Stimulated activated CD8-positive, alpha-beta memory T cell treated with anti-CD3 and anti-CD28 coated beads, Interleukin-4, amount 100 ng/mL, for 1 hour (primary cell): ENCODE measurements around the gene CACNA1G.
A peak's percentile ranks its signal among the peaks of the same experiment; 100 is the strongest.

ENCODE experiments used
- DNase-seq, 2 donors: peaks; one replicate each; pipeline ENCODE4 v3.0.0-alpha.2; 2020; ENCODE audit warnings: low read depth in 2 of 2, low spot score in 1 of 2

The CACNA1G gene

DNA sequence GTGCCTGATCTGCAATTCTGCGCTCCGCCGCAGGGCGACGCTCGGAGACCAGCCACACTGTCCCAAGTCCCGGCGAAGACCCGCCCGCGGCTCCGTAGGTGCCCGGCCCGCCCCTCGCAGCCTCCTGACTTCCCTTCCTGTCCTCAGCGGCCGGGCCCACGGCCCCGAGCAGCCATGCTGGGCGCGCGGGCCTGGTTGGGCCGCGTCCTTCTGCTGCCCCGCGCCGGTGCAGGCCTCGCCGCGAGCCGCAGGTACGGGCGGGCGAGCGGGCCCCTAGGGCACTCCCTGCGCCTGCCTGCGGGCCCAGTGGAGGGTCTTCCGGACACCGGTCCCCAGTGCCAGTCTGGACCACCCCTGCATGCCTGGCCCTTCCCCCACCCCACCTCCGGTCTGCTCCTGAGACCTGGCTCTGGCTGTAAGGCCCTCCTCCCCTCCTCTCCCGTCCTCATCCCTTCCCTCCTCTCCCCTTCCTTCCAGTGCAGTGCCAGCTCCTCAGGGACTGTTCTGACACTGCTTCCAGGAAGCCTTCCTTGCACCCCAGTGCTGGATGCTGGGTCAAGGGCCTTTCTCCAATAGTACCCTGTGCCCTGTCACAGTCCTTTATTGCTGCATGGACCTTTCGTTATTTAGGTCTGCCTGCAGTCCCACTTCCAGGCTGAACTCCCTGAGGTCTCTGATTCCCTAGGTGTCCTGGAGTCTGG is 13.3 kb upstream of the CACNA1G start, which contains the start of gene SPATA20:
Gene SPATA20, plus strand, starts transcription at position 140 of the 701 bp plus-strand sequence. Its CDS starts 35 bp downstream, at position 175.
- peak; percentile 53 to 70 for DNase-seq

DNA sequence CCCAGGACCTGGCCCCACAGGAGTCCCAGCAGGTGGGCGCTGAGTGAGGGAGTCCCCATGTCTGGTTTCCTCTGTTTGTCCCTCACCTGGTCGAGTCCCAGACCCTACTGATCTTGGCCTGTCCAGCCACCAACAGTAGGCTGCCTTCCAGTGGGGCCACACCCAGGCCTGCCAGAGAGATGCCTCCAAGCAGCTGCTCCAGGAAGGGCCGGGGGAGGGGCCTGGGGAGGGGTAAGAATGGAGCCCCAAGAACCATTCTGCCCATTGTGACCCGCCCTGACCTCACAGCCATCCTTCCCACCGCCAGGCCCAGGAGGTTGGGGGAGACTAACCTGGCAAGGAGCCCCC is 12.8 kb upstream of the CACNA1G start:
- no peak for DNase-seq

DNA sequence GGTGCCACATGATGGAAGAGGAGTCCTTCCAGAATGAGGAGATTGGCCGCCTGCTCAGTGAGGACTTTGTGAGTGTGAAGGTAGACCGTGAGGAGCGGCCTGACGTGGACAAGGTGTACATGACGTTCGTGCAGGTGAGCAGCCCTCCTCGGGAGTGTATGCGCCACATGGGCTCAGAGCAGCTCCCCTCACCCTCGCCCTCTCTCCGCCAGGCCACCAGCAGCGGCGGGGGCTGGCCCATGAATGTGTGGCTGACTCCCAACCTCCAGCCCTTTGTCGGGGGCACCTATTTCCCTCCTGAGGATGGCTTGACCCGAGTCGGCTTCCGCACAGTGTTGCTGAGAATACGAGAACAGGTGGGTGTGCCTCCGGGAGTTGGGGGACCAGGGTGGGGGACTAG is 11.7 kb upstream of the CACNA1G start:
- no peak for DNase-seq

DNA sequence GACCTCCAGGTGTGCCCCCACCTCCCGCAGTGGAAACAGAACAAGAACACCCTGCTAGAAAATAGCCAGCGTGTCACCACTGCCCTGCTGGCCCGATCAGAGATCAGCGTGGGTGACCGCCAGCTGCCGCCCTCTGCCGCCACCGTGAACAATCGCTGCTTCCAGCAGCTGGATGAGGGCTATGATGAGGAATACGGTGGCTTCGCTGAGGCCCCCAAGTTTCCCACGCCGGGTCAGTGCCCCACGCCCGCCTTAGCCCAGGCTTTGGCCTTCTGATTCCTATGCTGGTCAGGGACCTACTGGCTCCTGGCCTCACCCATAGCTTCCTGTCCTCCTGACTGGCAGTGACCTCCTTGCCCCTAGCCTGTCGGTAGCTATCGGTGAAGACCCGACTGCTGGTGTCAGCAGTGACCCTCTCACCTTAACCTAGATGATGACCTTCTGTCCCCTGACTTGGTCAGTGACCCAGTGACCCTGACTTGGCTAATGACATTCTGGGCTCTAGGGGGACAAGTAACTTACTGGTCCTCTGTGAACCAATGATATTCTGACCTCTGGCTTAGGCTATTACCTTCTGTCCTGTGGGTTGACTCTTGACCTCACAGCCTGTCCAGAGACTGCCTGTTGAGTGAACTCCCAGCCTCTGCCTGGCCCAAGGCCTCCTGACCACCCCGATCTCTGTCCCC is 11.1 kb upstream of the CACNA1G start:
- no peak for DNase-seq

DNA sequence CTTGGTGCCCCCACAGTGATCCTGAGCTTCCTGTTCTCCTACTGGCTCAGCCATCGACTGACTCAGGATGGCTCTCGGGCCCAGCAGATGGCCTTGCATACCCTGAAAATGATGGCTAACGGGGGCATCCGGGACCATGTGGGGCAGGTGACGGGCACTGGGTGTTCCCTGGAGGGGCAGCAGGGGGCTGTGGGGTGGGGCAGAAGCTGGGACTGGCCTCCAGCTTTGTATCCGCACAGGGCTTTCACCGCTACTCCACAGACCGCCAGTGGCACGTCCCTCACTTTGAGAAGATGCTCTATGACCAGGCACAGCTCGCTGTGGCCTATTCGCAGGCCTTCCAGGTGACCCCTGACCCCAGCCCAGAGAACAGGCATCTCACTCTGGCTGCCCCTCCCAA is 10.5 kb upstream of the CACNA1G start:
- DNase-seq: no peak

DNA sequence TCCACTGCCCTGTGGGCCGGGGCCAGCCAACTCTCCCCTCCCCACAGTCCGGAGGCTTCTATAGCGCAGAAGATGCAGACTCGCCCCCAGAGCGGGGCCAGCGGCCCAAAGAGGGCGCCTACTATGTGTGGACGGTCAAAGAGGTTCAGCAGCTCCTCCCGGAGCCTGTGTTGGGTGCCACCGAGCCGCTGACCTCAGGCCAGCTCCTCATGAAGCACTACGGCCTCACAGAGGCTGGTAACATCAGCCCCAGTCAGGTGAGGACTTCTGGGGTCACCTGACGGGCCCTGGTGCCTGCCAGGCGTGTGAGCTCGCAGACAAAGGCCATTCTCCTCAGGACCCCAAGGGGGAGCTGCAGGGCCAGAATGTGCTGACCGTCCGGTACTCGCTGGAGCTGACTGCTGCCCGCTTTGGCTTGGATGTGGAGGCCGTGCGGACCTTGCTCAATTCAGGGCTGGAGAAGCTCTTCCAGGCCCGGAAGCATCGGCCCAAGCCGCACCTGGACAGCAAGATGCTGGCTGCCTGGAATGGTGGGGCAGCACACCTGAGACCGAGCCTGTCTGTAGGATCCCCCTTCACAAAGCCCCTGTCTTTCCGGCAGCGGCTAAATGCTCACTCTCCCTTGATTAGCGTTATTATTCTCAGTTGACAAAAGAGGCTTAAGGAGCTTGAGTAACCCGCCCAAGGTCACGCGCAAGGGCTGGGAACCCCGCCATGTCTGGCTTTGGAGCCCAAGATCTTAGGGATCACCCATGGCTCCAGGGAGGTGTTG is 9.7 kb upstream of the CACNA1G start:
- DNase-seq: no peak

DNA sequence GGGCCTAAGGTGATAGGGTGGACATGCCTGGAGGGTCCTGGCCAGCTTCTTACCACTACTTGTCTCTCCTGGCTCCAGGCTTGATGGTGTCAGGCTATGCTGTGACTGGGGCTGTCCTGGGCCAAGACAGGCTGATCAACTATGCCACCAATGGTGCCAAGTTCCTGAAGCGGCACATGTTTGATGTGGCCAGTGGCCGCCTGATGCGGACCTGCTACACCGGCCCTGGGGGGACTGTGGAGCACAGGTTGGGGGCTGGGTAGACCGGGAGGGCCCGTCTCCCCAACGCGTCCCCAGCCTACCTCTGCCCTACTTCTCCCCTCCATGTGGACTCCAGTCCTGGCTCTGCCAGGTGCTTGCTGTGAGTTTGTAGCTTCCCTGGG is 9.1 kb upstream of the CACNA1G start:
- no peak for DNase-seq

DNA sequence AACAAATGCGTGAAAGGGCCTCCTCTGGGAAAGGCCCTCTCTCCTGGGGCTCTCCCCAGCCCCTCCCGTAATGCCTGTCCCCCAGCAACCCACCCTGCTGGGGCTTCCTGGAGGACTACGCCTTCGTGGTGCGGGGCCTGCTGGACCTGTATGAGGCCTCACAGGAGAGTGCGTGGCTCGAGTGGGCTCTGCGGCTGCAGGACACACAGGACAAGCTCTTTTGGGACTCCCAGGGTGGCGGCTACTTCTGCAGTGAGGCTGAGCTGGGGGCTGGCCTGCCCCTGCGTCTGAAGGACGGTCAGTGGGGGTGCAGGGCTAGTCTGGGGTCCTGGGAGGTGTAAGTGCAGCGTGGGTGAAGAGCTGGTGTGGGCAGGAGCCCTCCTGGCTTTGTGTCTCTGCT is 8.6 kb upstream of the CACNA1G start:
- DNase-seq: no peak

DNA sequence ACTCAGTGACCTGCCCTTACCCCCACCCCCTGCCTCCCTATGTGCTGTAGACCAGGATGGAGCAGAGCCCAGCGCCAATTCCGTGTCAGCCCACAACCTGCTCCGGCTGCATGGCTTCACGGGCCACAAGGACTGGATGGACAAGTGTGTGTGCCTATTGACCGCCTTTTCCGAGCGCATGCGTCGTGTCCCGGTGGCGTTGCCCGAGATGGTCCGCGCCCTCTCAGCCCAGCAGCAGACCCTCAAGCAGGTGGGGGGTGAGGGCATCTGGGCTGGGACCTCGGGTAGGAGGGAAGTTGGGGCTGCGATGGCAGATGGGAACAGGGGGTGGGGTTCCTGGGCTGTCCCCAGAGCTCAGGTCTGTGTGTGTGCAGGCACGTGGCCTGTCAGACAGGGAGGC is 6.3 kb upstream of the CACNA1G start:
- DNase-seq: no peak

DNA sequence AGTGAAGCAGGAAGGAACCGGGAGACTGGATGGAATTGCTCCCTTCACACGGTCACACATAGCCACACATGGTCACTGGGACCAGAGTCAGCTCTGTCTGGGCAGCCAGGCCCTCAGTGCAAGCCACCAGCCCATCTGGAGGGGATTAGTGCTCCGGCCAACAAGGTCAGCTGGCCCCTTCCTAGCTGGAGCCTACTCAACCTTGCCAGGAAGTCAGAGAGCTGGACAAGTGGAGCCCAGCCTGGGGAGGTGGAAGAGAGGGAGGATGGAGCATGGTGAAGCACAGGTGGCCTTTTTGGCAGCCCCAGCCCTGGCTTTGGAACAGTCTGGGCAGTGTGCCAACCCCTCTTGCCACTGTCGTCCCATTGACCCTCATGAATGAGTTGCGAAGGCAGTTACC is 3.7 kb upstream of the CACNA1G start:
- DNase-seq: no peak

DNA sequence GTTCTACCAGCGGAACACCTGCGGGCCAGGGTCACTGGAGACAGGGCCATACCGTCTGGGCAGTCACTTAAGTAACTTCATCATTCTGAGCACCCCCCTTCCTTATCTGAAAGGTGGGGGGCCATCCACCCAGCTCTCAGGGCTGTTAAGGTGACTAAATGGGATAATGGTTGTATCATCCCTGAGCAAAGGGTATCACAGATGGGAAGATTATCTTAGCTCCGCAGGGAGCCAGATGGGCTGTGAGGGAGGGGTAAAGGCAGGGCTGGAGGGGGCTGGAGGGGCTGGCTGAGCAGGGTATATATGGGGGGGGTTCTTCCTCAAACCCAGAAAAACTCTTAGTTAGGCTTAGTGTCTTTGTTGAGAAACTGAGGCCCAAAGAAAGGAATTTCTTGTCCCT is 2.9 kb upstream of the CACNA1G start:
- no peak for DNase-seq

DNA sequence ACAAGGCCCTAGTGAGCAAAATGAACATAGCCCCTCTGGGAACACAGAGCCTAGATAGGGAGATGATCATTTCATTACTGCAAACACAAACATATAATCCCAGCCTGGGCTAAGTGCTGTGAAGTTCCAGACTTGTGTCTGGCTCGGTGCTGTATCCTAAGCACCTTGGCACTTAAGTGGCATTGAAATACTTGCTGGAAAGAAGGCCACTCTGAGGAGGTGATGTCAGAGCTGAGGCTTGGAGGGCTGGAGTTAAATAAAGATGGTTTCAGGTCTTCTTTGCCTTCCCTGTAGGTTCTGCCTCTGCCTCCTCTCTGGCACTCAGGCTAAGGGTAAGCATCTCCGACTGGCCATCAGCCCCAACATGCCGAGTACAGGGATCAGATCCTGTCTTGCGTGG is 2.4 kb upstream of the CACNA1G start:
- DNase-seq: no peak

DNA sequence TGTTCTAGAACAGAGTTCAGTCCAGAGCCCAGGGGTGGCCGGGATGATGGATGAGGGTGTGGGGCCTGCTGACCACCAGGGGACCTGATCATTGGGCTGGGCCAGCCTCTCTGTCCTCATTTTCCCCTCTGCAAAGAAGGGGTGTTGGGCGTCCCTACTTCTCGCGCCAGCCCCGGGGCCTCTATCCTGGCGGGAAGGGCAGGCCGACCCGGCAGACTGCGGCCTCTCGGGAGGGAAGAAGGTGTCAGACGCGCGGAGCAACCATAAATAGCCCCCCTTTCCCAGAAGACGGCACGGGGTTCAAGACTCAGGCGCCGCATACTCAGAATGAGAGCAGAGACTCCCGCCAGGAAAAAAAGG is 2.0 kb upstream of the CACNA1G start:
- no peak for DNase-seq

DNA sequence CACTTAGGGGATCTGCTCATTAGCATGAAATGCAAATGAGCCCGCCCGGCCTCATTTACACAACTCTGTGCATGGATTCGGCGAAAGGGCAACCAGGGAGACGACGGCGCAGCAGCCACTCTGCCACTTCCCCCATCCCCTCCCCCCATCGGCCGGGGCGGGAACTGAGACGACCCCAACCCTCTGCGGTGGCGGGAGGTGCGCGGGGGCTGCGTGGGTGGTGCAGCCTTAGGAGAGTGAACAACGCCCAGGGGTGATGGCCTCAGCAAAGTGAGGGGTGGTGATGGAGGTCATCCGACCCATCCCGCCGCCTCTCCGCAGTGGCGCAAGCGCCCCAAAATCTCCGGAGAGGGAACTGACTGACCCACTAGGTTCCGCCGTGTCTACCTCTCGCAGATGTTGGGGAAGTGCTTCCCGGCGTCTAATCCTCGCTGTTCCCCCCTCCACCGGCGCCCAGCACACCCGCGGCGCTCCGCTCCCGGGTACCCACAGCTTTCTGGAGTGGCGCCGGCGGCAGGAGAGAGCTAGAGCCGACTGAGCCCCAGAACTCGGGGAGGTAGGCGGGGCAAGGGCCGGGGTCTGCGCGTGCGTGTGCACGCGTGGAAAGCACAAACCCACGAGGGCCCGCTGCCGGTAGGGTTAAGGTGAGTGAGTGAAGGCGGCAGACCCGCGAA is 1.4 kb upstream of the CACNA1G start:
- DNase-seq: no peak

DNA sequence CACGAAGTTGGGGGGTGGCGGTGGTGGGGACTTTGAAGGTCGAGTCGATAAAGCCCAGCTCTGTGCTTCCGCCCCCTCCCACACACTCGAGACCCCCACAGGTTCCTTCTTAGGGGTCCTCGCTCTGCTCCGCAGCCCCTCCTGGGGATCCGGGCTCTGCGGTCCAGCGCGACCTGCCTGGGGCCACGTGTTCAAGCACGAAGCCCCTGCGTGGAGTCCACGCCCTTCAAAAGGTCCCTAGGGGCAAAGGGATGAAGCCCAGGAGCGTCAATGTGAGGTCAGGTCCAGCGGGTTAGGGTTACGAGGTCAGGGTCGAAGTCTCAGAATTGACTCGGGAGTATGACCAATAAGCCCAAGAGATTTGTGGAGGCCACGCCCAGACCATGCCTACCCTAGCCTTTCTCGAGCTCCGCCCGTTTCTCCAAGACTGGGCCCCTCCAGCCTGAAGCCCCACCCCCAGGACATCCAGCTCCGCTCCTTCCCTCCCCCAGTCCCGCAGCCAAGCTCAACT is 786 bp upstream of the CACNA1G start:
- DNase-seq: no peak

DNA sequence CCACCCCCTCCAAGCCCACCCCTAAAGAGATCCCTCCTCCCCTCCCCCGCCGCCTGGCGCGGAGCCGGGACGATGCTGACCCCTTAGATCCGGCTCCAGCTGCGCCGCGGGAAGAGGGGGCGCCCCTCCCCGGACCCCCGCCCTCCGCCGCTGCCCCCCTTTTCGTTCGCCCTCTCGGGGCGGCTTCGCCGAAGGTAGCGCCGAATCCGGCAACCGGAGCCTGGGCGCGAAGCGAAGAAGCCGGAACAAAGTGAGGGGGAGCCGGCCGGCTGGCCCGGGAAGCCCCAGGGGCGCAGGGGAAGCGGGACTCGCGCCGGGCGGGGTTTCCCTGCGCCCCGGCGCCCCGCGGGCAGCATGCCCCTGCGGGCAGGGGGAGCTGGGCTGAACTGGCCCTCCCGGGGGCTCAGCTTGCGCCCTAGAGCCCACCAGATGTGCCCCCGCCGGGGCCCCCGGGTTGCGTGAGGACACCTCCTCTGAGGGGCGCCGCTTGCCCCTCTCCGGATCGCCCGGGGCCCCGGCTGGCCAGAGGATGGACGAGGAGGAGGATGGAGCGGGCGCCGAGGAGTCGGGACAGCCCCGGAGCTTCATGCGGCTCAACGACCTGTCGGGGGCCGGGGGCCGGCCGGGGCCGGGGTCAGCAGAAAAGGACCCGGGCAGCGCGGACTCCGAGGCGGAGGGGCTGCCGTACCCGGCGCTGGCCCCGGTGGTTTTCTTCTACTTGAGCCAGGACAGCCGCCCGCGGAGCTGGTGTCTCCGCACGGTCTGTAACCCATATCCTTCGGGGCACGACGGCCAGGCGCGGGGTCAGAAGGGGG is 623 bp downstream of the CACNA1G start:
- no peak for DNase-seq

DNA sequence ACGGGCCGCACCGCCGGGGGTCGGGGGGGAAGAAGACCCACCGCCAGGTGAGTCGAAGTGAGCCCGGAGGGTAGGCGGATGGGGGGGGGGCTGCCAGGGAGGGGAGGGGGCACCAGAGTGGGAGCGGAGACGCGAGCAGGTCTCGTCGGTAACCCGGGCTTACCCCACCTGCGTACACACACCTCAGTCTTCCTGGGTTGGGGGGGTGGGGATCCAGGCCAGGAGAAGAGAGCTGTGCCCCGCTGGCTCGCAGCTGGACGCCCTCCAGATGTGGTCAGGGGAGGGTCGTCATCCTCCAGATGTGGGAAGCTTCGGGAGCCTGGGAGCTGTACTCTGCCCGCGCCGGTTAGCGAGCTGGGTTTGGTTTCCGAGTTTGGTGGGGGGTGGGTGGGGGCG is 1.2 kb downstream of the CACNA1G start:
- no peak for DNase-seq

DNA sequence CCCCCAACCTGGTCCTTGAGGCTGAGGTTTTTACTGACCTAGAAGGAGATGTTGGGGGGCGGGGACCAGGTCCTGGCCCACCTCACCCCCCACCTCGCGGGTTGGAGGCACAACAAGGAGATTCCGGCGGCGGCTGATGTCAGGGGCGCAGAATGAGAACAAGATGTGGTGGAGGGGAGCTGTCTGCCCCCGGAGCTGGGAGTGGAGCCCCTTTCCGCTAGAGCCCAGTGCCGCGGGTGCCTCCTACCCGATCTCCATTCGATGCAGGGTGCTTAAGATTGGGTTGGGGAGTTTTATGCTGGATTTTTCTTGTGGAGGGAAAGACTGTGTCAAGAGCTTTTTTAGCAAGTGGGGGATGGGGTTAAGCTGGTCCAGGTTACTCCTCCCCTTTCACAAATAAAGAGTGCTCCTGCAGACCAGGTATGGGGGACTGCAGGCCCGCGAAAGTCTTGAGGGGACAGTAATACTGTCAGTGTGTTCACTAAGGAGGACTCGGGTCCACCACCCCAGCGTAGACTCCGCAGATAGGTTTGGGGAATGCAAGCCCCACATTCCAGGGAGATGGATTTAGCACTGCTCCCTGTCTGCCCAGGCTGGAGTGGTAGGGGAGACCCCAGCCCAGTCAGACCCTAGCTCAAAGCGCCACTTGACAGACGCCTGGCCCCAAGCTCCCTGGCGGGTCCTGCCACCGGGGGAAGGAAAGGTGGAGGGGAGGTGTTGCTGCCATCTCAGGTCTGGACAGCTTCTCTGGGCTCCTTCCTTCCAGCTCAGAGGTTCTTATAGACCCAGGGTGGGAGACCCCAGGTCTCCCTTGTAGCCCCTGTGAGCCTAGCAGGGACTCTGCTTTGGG is 2.0 kb downstream of the CACNA1G start:
- DNase-seq: no peak

DNA sequence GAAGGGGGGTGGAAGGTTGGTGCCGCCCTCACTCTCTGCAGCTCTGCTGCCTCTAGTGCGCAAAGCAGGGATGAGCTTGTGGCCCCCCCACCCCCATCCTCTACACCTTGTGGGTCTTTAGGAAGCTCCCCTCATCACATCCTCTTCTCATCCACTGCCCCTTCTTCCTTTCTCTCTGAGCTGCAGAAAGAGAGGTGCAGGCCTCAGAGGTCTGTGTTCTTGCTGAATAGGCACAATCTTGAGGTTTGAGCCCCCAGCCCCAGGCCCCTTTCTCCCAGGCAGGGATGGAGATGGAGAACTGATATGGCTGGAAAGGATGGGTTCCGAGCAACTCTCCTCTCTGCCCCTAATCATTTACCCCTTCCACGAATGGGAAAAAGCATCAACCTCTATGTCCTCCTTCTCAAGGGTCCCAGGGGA is 2.6 kb downstream of the CACNA1G start:
- DNase-seq: no peak

DNA sequence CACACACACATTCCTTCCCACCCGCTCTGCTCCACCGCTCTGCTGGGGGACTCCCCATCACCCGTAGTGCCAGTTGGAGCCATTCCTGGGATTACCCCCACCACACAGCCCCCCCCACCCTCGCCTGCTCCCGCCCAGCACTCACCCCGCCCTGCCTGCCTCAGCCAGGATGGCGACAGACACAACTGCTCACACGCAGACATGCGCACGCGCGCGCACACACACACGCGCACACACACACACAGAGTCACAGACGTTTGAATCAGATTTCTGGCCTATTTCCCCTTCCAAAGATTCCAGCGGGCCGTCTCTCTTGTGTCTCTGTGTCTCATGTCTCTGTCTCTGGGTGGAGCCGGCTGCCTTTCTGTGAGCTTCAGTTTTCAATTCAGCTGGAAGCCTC is 4.4 kb downstream of the CACNA1G start:
- no peak for DNase-seq
